SK-N-DZ (cell line): Measurements from ENCODE around the gene TMEM156.
"Not testable (repeated sequence)": the region's sequence is repeated elsewhere in the genome, so short reads cannot be mapped to it uniquely, and the experiment has no call there.

Experiments used
- DNase-seq: peaks from one replicate; pipeline ENCODE4 v3.0.0-alpha.2; 2015; ENCODE audit warnings: low spot score

The TMEM156 gene

DNA sequence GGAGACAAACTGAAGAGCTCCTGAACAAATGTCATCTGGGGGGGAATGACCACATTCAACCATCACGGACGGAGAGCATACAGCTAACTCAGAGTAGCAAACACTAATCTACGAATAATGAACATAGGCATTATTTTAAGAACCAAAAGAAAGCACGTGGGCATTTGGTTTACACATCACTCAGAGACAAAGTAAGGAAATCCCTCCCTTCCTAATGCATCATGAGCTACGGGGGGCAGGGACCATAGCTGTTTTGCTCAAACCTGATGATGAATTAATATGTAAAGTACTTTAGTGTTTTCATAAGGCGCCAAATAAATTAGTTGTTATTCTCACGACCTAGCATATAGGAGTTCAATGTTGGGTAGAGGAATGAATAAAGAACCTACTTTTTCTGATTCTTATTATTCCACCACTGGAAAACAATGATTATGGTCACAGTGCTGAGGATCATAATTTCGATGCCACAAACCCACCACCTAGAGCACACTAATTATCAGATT is 11.7 kb upstream of the TMEM156 start:
- DNase-seq = peak; percentile 22

DNA sequence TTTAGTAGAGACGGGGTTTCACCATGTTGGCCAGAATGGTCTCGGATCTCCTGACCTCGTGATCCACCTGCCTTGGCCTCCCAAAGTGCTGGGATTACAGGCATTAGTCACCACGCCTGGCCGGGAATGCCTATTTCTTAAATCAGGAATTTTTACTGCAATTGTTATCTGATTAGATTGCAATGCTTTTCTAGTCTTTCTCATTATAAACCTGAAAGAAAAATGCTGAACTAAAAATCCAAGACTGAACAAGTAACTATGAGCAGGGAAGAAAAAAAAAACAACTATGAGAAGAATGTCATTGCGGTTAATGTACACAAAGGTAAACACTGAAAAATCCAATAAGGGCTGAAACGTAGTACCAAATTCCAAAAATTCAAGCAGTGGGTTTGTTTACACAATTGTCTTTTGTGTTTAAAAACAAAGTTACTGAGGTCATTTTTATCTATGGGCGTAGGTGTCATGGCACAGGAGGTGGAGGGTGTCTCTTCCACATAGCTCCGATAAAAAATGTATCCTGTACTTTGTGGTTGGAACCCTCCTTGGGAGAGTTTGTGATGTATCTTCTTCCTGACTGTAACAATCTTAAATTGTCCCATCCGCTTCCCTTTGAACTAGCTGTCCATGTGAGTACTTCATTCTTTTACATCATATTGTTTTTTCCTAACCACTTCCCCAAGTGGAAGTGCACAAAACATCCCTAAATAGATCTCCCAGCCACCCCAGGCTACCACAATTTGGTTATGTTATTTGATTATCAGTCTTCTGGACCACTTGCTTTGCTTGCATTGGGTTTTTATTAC is 11.1 kb upstream of the TMEM156 start:
- peak; percentile 15 for DNase-seq

DNA sequence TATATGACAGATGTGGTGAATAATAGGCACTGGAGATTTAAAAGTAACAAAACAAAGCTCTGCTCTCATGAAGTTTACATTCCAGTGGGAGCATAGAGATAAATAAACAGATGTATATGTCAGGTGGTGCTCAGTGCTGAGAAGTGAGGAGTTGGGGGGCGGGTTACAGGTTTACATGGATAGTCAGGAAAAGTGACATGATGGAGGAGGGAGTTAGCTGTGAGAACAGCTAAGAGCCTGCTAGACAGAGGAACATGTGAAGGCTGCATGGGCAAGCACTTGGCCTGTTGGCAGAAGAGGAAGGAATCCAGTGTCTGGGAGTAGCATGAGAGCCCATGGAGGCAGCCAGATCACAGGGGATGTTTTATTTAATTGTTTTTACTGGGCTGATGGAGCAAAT is 10.2 kb upstream of the TMEM156 start:
- no peak for DNase-seq

DNA sequence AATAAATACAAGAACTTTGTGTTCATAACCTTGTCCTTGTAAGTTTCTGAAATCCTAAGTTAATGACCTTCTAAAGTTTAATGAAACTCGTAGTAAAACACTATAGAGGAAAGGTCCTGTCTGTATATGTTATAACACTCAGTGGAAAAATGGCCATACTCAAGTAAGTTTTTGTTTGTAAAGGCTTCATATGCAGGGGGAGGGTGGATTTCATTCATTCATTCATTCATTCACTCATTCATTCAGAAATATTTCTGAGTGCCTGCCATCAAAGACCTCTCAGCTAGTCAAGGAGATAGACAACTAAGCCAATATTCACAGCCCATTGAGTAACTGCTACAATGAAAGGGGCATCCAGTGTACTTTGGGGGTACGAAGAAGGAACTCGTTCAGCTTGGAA is 6.9 kb upstream of the TMEM156 start:
- DNase-seq = no peak

DNA sequence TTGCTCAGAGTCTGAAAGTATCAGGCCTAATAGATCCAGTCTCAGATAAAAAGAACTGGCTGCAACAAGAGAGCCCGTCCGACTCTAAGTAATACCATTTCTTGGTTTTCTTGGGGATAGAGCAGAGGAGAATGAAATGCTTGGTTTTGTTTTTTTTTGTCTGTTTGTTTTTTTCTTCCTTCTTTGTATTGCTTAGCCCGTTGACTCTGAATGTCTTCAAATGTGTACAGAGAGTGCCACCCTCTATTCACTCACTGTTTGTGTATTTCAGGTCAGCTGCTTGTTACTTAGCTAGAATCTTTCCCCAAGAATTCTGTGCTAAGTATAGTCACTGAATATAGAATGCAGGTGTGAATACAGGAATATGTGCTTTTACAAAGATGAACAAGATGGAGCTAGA is 5.7 kb upstream of the TMEM156 start:
- DNase-seq = no peak

DNA sequence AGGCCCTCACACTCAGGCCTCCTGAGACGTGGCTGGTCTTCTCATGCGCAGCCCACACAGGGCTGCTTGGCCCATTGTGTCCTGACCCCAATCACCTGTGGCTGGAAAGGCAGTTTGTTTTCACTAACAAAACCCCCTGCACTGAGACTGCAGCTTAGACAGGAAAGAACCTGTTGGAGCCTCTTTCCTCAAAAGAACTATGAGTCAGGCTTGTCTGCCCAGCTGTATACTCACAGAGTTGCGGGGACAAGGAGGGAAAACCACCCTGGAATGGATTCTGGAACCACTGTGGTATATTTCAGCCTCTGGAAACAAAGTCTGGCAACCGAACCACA is 5.2 kb upstream of the TMEM156 start:
- no peak for DNase-seq

DNA sequence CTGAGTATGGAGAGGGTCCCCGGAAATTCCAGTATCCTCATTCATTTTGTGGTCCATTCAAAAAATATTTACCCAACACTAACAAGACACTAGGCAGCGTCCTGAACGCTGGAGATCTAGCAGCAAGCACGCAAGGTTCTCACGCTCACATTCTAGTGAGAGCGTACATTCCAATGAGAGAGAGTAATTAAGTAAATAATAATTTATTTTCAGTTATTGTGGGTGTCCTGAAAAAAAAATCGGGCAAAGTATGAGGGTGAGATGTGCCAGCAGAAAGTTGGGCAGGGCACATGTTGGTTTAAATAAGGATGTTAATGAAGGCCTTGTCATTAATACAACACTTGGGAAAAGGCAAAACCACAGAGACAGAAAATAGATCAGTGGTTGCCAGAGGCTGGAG is 4.0 kb upstream of the TMEM156 start:
- DNase-seq = no peak

DNA sequence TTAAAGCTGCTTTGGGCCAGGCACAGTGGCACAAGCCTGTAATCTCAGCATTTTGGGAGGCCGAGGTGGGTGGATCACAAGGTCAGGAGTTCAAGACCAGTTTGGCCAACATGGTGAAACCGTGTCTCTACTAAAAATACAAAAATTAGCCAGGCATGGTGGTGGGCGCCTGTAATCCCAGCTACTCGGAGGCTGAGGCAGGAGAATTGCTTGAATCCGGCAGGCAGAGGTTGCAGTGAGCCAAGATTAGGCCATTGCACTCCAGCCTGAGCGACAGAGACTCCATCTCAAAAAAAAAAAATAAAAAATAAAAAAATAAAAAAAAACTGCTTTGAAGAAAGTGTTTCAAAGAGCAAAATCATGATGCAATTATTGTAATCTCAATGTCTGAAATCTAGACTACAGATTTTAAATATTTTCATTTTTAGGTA is 604 bp downstream of the TMEM156 start:
- DNase-seq = not testable (repeated sequence)

DNA sequence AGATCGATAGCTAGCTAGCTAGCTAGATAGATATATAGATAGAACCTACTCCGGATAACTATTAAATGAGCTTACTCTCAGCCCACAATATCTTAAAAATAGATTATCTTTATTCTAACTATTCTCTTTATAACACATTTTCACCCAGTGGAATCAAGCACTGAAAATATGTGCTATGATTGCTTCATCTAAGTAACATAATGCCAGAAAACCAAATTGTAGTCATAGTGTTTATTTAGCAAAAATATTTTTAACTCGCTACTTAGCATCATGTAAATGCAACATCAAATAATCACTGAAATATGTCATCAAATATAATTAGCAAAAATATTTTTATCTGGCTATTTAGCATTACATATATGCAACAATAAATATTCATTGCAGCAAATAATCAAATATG is 1.5 kb downstream of the TMEM156 start:
- DNase-seq = no peak

DNA sequence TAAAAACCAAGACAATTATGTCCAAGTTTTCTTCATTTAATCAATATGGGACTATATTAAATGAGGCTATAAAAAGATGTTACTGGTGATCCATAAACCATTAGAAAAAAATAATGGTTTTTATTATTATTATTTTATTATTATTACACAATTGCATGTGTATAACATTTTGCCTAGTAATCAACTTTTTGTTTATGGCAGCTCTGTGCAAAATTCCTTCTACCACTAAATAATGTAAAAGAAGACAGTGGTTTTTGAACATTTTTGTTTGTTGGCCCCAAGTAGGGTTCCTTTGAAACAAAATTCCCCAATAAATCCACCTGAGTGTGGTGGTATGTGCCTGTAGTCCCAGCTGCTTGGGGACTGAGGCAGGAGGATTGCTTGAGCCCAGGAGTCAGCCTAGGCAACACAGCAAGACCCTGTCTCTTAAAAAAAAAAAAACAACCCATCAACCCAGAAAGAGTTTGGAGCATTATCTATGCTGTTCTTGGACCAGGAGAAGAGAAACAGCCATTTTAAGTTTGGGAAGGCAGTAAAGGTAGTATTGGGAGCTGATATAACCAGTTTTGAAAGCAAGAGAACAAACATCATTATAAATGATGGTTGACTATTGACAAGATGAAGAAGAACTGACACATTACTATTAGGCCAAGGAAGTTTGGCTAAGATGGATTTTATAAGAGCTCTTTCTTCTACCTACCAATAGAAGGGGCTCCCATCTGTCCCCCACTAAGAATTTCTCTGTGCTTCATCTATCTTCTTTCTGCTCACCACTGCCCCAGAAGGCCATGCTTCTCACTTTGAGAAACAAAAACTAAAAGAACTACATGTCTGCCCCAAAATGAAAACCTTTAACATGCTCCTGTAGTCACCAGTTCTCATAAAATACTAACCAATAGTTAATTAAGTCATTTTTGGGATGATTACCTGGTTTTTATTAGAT is 2.2 kb downstream of the TMEM156 start:
- no peak for DNase-seq

DNA sequence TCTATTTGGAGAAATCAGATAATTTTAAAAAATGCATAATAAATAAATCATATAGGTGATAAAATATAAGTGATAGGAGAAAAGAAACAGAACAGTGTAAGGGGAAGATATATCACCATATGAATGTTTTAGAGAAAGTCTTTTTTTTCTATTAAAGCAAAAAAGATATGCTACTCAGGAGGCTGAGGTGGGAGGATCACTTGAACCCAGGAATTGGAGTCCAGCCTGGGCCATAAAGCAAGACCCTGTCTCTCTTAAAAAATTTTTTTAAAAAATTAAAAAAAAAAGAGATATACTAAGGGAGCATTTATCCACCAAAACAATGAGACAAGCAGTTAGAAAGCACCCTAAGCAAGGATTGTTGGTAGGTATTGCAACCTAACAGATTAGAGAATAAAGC is 6.1 kb downstream of the TMEM156 start:
- DNase-seq = no peak

DNA sequence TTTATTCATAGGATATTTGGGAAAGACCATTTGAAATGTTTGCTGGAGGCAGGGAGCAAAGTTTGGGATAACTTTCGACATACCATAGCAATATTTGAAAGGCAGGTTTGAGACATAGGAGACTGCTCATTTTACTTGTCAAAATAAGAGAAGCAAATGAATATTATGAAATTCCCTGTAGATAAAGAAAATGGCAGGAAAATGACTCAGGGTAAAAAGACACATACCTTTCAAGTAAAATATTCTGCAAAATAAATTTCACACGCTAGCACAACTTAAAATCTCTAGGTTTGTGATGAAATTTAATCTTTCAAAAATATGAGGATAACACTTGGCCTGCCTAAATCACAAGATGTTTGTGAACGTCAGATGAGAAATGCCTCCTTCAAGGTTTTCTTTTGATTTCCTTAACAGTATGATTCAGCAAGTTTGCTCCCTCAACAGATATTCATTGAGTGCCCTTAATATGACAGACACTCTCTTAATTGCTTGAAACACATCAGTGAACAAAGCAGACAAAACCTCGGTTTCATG is 6.6 kb downstream of the TMEM156 start:
- no peak for DNase-seq

DNA sequence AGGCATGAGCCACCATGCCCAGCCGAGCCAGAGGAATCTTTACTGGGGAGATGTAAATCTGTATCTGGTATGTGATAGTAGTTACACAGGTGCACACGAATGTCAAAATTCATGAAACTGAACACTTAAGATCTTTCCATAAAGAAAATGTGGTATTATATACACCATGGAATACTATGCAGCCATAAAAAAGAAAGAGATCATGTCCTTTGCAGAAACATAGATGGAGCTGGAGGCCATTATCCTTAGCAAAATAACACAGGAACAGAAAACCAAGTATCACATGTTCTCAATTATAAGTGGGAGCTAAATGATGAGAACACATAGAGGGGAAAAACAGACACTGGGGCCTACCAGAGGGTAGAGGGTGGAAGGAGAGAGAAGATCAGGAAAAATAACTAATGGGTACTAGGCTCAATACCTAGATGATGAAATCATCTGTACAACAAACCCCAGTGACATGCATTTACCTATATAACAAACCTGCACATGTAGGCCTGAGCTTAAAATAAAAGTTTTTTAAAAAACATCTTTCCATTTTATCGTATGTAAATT is 7.8 kb downstream of the TMEM156 start:
- no peak for DNase-seq

DNA sequence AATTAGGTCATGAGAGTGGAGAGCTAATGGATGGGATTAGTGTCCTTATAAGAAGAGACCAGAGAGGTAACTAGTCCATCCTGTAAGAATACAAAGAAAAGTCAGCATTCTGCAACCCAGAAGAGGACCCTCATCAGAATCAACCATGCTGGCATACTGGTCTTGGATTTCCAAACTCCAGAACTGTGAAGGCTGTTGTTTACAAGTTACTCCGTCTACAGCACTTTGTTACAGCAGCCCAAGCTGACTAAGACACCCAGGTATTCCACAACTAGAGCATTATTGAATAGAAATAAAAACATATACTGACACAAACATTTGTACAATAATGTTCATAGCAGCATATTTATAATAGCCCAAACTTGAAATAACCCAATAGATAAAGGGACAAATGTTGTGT is 9.2 kb downstream of the TMEM156 start:
- DNase-seq = no peak

DNA sequence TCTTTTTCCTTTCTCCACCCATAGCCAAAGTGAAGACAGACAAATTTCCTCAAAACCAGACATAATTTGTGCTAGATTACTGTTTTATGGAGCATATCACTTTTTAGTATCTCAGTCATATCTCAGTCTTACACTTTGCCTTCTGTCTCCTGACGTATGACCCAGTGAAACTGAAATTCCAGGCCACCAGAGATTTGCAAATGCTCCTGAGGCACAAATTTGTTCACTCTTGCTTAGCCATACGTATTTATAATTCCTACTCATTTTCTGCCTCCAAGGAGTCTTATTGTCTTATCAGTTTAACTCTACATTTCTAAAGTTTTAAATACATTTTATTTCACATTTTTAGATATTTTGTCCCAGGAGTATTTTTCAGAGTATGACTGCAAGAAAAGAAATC is 10.0 kb downstream of the TMEM156 start:
- DNase-seq = no peak

DNA sequence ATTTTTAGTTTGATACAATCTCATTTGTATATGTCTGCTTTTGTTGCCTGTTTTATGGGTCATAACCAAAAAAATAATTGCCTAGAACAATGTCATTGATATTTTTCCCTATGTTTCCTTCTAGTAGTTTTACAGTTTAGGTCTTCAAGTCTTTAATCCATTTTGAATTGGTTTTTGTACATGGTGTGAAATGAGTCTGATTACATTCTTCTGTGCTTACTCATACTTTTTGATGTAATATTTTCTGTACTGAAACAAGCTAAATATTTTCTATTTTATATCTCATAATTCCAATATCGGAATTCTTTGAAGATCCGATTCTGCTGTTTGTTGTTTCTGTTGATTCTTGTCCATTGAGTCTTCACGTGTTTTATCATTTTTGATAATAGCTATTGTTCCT is 10.6 kb downstream of the TMEM156 start:
- DNase-seq = no peak

DNA sequence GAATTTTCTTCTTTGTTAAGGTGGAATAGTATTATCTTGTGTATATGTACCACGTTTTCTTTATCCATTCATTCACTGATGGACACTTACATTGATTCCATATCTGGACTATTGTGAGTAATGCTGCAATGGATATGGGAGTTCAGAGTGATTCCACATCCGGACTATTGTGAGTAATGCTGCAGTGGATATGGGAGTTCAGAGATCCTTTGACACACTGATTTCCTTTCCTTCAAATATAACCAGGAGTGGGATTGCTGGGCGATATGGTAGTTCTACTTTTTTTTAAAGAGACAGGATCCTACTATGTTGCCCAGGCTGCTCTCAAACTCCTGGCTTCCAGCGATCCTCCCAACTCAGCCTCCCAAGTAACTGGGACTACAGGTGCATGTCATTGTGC is 12.1 kb downstream of the TMEM156 start:
- no peak for DNase-seq

DNA sequence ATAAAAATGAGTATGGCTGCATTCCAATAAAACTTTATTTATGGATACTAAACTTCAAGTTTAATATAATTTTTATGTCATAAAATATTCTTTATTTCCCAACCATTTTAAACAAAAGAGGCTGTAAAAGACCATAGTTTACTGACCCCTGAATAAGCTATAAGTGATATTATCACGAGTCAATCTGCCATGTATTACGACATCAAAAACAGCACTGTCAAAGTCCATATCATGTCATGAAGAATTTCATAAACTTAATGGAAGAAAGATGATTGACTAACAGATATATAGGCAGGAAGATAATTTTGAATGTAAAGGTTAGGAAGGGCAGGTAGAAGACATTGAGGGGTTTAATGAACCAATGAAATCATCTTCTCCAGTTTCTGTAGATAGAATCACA is 18.2 kb downstream of the TMEM156 start:
- DNase-seq = no peak

DNA sequence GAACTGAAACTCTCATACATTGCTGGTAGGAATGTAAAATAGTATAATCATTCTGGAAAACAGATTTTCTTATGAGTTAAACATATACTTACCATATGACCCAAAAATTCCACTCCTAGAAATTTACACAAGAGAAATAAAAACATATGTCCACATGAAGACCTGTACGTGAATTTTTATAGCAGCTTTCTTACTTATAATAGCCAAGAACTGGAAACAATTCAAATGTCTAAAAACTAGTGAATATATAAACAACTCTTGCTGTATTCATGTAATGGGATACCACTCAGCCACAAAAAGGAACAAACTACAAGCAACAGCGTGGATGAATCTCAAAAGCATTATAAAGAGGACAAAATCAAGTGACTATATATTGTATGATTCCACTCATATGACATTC is 27.5 kb downstream of the TMEM156 start:
- DNase-seq = no peak

DNA sequence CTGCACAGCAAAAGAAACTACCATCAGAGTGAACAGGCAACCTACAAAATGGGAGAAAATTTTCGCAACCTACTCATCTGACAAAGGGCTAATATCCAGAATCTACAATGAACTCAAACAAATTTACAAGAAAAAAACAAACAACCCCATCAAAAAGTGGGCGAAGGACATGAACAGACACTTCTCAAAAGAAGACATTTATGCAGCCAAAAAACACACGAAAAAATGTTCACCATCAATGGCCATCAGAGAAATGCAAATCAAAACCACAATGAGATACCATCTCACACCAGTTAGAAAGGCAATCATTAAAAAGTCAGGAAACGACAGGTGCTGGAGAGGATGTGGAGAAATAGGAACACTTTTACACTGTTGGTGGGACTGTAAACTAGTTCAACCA is 30.2 kb downstream of the TMEM156 start:
- not testable (repeated sequence) for DNase-seq

DNA sequence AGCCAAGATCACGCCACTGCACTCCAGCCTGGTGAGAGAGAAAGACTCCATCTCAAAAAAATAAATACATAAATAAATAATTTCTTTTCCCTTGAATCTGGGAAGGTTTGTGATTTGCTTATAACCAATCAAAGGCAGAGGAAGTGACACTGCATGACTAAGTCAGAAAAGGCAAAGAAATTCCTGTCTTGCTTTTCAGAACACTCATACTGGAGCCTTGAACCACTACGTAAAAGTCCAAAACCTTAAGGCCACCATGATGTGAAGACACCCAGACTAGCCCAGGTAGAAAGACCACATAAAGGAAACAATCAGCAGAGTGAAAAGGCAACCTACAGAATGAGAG is 36.6 kb downstream of the TMEM156 start:
- no peak for DNase-seq

DNA sequence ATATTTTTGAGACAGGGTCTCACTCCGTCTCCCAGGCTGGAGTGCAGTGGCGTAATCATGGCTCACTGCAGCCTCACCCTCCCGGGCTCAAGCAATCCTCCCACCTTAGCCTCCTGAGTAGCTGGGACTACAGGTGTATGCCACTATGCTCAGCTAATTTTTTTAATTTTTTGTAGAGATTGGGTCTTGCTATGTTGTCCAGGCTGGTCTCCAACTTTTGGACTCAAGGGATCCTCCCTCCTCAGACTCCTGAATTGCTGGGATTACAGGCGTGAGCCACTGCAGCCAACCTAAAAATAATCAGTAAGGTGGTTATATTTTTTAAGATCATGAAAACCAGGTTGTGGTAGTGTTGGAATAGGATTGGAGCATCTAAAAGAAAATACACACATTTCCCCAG is 38.1 kb downstream of the TMEM156 start:
- DNase-seq = no peak
